GM21529 (cell line): Measurements from ENCODE around the gene ZNF385C.
A peak's percentile ranks its signal among the peaks of the same experiment; 100 is the strongest.

ENCODE experiments used
- ATAC-seq: cut with Tn5 transposase; IDR thresholded peaks from one replicate; pipeline ENCODE4 v1.9.1; 2021; ENCODE audit not compliant: unreplicated experiment

ZNF385C gene

GRCh38 chr17:42110301-42111264, 12.3 kb upstream of the ZNF385C start:
- ATAC-seq = no peak

- ATAC-seq = no peak
Measured at GRCh38 chr17:42109086-42109485, 10.8 kb upstream of the ZNF385C start.

GRCh38 chr17:42107597-42108576, 9.6 kb upstream of the ZNF385C start:
- ATAC-seq = peak; percentile 57

- no peak for ATAC-seq
Measured at GRCh38 chr17:42107124-42107523, 8.9 kb upstream of the ZNF385C start.

GRCh38 chr17:42106009-42106408, 7.7 kb upstream of the ZNF385C start:
- no peak for ATAC-seq

- ATAC-seq = no peak
Measured at GRCh38 chr17:42104264-42104663, 6.0 kb upstream of the ZNF385C start.

- ATAC-seq = no peak
Measured at GRCh38 chr17:42103221-42103954, 5.1 kb upstream of the ZNF385C start.

GRCh38 chr17:42101513-42102292, 3.4 kb upstream of the ZNF385C start:
- ATAC-seq = no peak

GRCh38 chr17:42098730-42099399, 592 bp upstream of the ZNF385C start:
- ATAC-seq = no peak

- no peak for ATAC-seq
Measured at GRCh38 chr17:42096360-42097111, 1.7 kb downstream of the ZNF385C start.

- no peak for ATAC-seq
Measured at GRCh38 chr17:42094375-42095069, 3.8 kb downstream of the ZNF385C start.

GRCh38 chr17:42092939-42093338, 5.3 kb downstream of the ZNF385C start:
- ATAC-seq = no peak

GRCh38 chr17:42090964-42091790, 7.1 kb downstream of the ZNF385C start:
- no peak for ATAC-seq

GRCh38 chr17:42088736-42089135, 9.5 kb downstream of the ZNF385C start:
- ATAC-seq = no peak

- ATAC-seq = no peak
Measured at GRCh38 chr17:42087736-42088705, 10.3 kb downstream of the ZNF385C start.

- ATAC-seq = no peak
Measured at GRCh38 chr17:42087042-42087701, 11.1 kb downstream of the ZNF385C start.
